ENCODE data around the gene SPRR2D.

DNA sequence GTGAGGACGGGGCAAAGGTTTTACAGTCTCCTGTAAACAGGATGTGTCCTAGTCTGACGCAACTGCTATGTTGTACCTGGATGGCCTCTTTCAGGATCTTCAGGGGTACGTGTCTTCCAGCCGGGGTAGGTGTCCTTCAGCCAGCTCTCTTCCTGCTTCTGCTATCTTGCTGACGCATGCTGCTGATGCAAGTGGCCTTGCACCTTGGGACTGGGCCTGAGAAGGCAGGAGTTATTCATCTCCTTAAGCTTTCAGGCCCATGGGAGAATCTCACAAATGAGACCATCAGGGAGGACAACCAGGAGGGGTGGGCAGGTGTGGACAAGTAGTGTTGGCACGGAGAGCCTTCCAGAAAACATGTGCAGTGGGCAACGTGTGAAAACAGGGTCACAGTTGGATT is 17.8 kb downstream of the SPRR2D start:
- TF ChIP-seq CTCF (IDR thresholded peaks at IDR 0.05; ENCODE audit: low read length), result no peak
- TF ChIP-seq EZH2 (IDR thresholded peaks at IDR 0.05; ENCODE audit: borderline replicate concordance, low read length), result no peak
